K562 (cell line): ENCODE measurements around the gene DAGLB. TPM values are rescaled to one million over a fixed set of nuclear protein-coding genes. Genes with fewer than 3 reads are reported as not detected.

Source experiments
- BRF1 ChIP-seq: IDR thresholded peaks from 3 replicates; pipeline ENCODE4 v1.6.1; 2011; ENCODE audit warnings: borderline replicate concordance, mild to moderate bottlenecking; ENCODE audit not compliant: insufficient read length; ENCODE audit errors: extremely low read depth
- C11orf30 ChIP-seq: fragments of 450-650 bp; IDR thresholded peaks from 2 replicates; pipeline ENCODE4 v1.6.1; 2016; ENCODE audit warnings: low read depth, mild to moderate bottlenecking
- CTBP1 ChIP-seq: fragments of 450-650 bp; IDR thresholded peaks from 2 replicates; pipeline ENCODE4 v1.6.1; 2016; ENCODE audit warnings: borderline replicate concordance
- EWSR1 ChIP-seq: fragments of 450-650 bp; IDR thresholded peaks from 2 replicates; pipeline ENCODE4 v1.6.1; 2018; ENCODE audit warnings: borderline replicate concordance, mild to moderate bottlenecking, low read depth, moderate library complexity; ENCODE audit not compliant: partially characterized antibody
- KLF6 ChIP-seq: fragments of 250-450 bp; sonication (Bioruptor Pico); IDR thresholded peaks from 2 replicates; pipeline ENCODE4 v1.4.0; 2020; ENCODE audit warnings: mild to moderate bottlenecking, moderate library complexity, borderline replicate concordance
- PML ChIP-seq: IDR thresholded peaks from 2 replicates; pipeline ENCODE4 v1.6.1; 2012; ENCODE audit warnings: low read length, inconsistent platforms
- POLR2G ChIP-seq: fragments of 200-400 bp; formaldehyde crosslinking; IDR thresholded peaks from 2 replicates; pipeline ENCODE4 v1.6.1; 2017; ENCODE audit warnings: low read depth, mild to moderate bottlenecking, antibody characterized with exemption, low read length, moderate library complexity
- U2AF1 ChIP-seq: fragments of 200-400 bp; formaldehyde crosslinking; optimal IDR thresholded peaks from 2 replicates; pipeline ENCODE3; 2017; ENCODE audit warnings: mild to moderate bottlenecking, low read depth, low read length, moderate library complexity
- ZFP1 ChIP-seq: fragments of 450-650 bp; formaldehyde crosslinking; IDR thresholded peaks from 2 replicates; pipeline ENCODE4 v1.4.0; 2020; ENCODE audit warnings: mild to moderate bottlenecking, mixed read lengths
- ZNF324 ChIP-seq: fragments of 250-450 bp; sonication (Bioruptor Pico); IDR thresholded peaks from 2 replicates; pipeline ENCODE4 v1.4.0; 2020; ENCODE audit warnings: mild to moderate bottlenecking
- polyA plus RNA-seq, 8 experiments: library from polyadenylated mRNA; depleted of rRNA in 4 of 8; stranded (reverse) in 5 of 8; unstranded in 3 of 8; fragments of >200 nt; fragmentation: Nextera tagmentation in 2 of 8; fragmentation: Illumina TruSeq in 1 of 8; extraction: Ambion mirVana in 2 of 8; extraction: Trizol in 1 of 8; gene quantifications; 2 replicates each; pipeline versions ENCODE4 v1.2.1 to v1.2.3, GENCODE V29; 2011 to 2014; ENCODE audit warnings: inconsistent platforms in 1 of 8, missing spikeins in 1 of 8
- total RNA-seq, 7 experiments: library from RNA; depleted of rRNA in 6 of 7; stranded (reverse); fragments of >200 nt in 6 of 7; fragmentation: Illumina TruSeq in 2 of 7; extraction: Trizol in 2 of 7; gene quantifications; 2 replicates each; pipeline versions ENCODE4 v1.2.1 to v1.2.3, GENCODE V29; 2011 to 2021; ENCODE audit warnings: low replicate concordance in 1 of 7
- TF ChIP-seq, protein P1 (sequence below): fragments of 250-450 bp; sonication (Bioruptor Pico); IDR thresholded peaks from 2 replicates; pipeline ENCODE4 v1.5.0; 2020; ENCODE audit warnings: mild to moderate bottlenecking, borderline replicate concordance
- TF ChIP-seq, protein P2 (sequence below): fragments of 200-800 bp; sonication (Bioruptor generic); IDR thresholded peaks from 2 replicates; pipeline ENCODE4 v1.6.1; 2017; ENCODE audit warnings: missing genetic modification characterization, missing compliant biosample characterization
- TF ChIP-seq, protein P3 (sequence below): fragments of 450-650 bp; IDR thresholded peaks from 2 replicates; pipeline ENCODE4 v1.6.1; 2017; ENCODE audit warnings: mild to moderate bottlenecking, moderate library complexity
- TF ChIP-seq, protein P4 (sequence below): fragments of 450-650 bp; IDR thresholded peaks from 2 replicates; pipeline ENCODE4 v1.6.1; 2016
- TF ChIP-seq, protein P5 (sequence below): fragments of 450-650 bp; formaldehyde crosslinking; IDR thresholded peaks from 2 replicates; pipeline ENCODE4 v1.4.0; 2020; ENCODE audit warnings: mild to moderate bottlenecking, mixed read lengths
- TF ChIP-seq, protein P6 (sequence below): fragments of 250-450 bp; sonication (Bioruptor Pico); IDR thresholded peaks from 2 replicates; pipeline ENCODE4 v1.8.0; 2021; ENCODE audit warnings: moderate library complexity, mild to moderate bottlenecking, inconsistent platforms

The DAGLB gene
- total and polyA plus RNA-seq, 9 of the 15 experiments (the other 6 are each of a cell fraction or from before 2014, with no cell fraction given): 0.92 to 16.4 (median 9.3) TPM

DNA sequence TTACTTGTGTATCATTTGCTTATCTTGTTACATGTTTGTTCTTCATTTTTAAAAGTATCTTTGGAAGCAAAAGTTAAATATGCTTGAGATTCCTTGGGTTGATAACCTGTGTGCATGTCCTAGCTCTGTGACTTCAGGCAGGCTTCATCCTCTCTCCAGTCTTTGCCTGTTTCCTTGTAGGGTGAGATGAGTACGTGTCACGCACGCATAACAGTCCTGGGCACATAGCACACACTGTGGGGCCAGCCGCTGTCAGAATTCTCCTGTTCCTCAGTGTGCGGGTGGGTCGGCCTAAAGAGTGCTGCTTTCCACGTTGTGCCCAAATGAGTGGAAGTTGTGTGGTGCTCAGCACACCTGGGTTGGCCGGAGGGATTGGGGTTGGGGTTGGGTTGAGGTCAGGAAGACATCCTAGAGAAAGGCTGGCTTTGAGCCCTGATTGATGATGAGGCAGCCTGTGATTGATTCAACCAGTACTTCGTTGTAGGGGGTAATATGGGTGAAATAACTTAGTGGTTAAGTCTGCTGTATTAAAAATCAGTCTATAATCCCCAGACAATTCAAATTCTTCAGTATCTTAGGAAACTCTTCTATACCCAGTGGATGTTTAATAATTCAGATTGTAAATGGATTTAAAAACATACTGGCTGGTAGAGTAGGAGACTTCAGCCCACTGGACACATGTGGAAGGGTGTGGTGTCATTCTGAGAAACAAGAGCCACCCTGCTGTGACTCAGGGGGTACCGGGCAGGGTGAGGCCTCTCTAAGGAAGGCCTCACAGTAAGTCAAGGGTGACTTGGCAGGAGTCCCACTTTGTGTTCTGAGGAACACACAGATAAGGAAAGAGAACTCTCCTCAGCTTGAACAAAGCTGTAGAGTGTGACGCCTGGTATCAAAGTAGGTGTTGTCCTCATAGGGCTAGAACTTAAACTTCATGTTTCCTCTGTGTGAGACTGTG is 54.8 kb downstream of the DAGLB start (continued):
- TF ChIP-seq, protein P1, sequence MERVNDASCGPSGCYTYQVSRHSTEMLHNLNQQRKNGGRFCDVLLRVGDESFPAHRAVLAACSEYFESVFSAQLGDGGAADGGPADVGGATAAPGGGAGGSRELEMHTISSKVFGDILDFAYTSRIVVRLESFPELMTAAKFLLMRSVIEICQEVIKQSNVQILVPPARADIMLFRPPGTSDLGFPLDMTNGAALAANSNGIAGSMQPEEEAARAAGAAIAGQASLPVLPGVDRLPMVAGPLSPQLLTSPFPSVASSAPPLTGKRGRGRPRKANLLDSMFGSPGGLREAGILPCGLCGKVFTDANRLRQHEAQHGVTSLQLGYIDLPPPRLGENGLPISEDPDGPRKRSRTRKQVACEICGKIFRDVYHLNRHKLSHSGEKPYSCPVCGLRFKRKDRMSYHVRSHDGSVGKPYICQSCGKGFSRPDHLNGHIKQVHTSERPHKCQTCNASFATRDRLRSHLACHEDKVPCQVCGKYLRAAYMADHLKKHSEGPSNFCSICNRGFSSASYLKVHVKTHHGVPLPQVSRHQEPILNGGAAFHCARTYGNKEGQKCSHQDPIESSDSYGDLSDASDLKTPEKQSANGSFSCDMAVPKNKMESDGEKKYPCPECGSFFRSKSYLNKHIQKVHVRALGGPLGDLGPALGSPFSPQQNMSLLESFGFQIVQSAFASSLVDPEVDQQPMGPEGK (CRISPR knock-in tag): no peak
- TF ChIP-seq, protein P2, sequence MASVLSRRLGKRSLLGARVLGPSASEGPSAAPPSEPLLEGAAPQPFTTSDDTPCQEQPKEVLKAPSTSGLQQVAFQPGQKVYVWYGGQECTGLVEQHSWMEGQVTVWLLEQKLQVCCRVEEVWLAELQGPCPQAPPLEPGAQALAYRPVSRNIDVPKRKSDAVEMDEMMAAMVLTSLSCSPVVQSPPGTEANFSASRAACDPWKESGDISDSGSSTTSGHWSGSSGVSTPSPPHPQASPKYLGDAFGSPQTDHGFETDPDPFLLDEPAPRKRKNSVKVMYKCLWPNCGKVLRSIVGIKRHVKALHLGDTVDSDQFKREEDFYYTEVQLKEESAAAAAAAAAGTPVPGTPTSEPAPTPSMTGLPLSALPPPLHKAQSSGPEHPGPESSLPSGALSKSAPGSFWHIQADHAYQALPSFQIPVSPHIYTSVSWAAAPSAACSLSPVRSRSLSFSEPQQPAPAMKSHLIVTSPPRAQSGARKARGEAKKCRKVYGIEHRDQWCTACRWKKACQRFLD: peak; percentile 66; the same call in 1 of the 2 replicates
- TF ChIP-seq BRF1: no peak
- TF ChIP-seq, protein P3, sequence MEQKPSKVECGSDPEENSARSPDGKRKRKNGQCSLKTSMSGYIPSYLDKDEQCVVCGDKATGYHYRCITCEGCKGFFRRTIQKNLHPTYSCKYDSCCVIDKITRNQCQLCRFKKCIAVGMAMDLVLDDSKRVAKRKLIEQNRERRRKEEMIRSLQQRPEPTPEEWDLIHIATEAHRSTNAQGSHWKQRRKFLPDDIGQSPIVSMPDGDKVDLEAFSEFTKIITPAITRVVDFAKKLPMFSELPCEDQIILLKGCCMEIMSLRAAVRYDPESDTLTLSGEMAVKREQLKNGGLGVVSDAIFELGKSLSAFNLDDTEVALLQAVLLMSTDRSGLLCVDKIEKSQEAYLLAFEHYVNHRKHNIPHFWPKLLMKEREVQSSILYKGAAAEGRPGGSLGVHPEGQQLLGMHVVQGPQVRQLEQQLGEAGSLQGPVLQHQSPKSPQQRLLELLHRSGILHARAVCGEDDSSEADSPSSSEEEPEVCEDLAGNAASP: no peak
- peak; percentile 83 for TF ChIP-seq CTBP1
- no peak for TF ChIP-seq U2AF1
- TF ChIP-seq, protein P4, sequence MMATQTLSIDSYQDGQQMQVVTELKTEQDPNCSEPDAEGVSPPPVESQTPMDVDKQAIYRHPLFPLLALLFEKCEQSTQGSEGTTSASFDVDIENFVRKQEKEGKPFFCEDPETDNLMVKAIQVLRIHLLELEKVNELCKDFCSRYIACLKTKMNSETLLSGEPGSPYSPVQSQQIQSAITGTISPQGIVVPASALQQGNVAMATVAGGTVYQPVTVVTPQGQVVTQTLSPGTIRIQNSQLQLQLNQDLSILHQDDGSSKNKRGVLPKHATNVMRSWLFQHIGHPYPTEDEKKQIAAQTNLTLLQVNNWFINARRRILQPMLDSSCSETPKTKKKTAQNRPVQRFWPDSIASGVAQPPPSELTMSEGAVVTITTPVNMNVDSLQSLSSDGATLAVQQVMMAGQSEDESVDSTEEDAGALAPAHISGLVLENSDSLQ: 0 out of 2 replicates have a peak, but pooled peaks have one; percentile 3
- TF ChIP-seq, protein P5, sequence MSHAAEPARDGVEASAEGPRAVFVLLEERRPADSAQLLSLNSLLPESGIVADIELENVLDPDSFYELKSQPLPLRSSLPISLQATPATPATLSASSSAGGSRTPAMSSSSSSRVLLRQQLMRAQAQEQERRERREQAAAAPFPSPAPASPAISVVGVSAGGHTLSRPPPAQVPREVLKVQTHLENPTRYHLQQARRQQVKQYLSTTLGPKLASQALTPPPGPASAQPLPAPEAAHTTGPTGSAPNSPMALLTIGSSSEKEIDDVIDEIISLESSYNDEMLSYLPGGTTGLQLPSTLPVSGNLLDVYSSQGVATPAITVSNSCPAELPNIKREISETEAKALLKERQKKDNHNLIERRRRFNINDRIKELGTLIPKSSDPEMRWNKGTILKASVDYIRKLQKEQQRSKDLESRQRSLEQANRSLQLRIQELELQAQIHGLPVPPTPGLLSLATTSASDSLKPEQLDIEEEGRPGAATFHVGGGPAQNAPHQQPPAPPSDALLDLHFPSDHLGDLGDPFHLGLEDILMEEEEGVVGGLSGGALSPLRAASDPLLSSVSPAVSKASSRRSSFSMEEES: no peak
- TF ChIP-seq ZNF324 (CRISPR knock-in tag): 0 out of 2 replicates have a peak, but pooled peaks have one; percentile 26
- TF ChIP-seq POLR2G: no peak
- TF ChIP-seq PML: peak; percentile 70; the same call in 1 of the 2 replicates
- no peak for TF ChIP-seq KLF6 (CRISPR knock-in tag)
- TF ChIP-seq EWSR1: no peak
- TF ChIP-seq, protein P6, sequence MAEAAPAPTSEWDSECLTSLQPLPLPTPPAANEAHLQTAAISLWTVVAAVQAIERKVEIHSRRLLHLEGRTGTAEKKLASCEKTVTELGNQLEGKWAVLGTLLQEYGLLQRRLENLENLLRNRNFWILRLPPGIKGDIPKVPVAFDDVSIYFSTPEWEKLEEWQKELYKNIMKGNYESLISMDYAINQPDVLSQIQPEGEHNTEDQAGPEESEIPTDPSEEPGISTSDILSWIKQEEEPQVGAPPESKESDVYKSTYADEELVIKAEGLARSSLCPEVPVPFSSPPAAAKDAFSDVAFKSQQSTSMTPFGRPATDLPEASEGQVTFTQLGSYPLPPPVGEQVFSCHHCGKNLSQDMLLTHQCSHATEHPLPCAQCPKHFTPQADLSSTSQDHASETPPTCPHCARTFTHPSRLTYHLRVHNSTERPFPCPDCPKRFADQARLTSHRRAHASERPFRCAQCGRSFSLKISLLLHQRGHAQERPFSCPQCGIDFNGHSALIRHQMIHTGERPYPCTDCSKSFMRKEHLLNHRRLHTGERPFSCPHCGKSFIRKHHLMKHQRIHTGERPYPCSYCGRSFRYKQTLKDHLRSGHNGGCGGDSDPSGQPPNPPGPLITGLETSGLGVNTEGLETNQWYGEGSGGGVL (CRISPR knock-in tag): no peak
- TF ChIP-seq ZFP1: no peak
- peak; percentile 33; the same call in 1 of the 2 replicates for TF ChIP-seq C11orf30
